Epithelial cell of esophagus (primary cell): ENCODE data around the gene ASB2.

Experiments used
- DNase-seq: peaks from one replicate; pipeline ENCODE4 v3.0.0; 2010; ENCODE audit warnings: low read depth
- H3K4me3 ChIP-seq: 2 replicates; pipeline ENCODE4 v1.5.1; 2011; ENCODE audit warnings: mild to moderate bottlenecking, low read length, control low read depth
- TF ChIP-seq, protein P1 (sequence below): IDR thresholded peaks from 2 replicates; pipeline ENCODE4 v1.5.1; 2011; ENCODE audit warnings: low read depth, mild to moderate bottlenecking, low read length, control low read depth, inconsistent platforms; ENCODE audit not compliant: insufficient read depth; ENCODE audit errors: missing control alignments

ASB2 gene

GRCh38 chr14:93987815-93988476, 11.6 kb upstream of the ASB2 start:
- DNase-seq: no peak
- TF ChIP-seq, protein P1, sequence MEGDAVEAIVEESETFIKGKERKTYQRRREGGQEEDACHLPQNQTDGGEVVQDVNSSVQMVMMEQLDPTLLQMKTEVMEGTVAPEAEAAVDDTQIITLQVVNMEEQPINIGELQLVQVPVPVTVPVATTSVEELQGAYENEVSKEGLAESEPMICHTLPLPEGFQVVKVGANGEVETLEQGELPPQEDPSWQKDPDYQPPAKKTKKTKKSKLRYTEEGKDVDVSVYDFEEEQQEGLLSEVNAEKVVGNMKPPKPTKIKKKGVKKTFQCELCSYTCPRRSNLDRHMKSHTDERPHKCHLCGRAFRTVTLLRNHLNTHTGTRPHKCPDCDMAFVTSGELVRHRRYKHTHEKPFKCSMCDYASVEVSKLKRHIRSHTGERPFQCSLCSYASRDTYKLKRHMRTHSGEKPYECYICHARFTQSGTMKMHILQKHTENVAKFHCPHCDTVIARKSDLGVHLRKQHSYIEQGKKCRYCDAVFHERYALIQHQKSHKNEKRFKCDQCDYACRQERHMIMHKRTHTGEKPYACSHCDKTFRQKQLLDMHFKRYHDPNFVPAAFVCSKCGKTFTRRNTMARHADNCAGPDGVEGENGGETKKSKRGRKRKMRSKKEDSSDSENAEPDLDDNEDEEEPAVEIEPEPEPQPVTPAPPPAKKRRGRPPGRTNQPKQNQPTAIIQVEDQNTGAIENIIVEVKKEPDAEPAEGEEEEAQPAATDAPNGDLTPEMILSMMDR: no peak
- H3K4me3 ChIP-seq: no peak overlapping the region

GRCh38 chr14:93987376-93987775, 11.0 kb upstream of the ASB2 start:
- DNase-seq: peak; percentile 22
- H3K4me3 ChIP-seq: no peak overlapping the region
- TF ChIP-seq, protein P1: no peak

DNA sequence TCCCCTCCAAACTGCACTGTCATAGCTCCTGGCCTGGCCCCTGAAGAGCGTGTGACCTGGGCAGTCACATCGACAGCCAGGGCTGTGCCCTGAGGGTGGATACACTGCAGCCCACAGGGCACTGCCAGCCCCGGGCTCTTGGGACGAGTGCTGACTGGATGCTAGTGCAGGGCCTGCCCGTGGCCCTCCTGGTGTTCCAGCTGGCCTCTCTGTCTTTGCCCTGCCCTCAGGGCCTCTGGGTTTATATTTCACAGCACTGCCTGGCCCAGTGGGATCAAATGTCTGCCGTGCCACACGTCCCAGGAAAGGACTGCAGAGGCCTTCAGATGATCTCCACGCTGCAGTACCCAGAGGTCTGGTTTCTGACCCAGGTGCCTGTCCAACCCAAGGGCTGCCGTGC, 10.6 kb upstream of the ASB2 start:
- H3K4me3 ChIP-seq: no peak overlapping the region
- DNase-seq: no peak
- TF ChIP-seq, protein P1: no peak

DNA sequence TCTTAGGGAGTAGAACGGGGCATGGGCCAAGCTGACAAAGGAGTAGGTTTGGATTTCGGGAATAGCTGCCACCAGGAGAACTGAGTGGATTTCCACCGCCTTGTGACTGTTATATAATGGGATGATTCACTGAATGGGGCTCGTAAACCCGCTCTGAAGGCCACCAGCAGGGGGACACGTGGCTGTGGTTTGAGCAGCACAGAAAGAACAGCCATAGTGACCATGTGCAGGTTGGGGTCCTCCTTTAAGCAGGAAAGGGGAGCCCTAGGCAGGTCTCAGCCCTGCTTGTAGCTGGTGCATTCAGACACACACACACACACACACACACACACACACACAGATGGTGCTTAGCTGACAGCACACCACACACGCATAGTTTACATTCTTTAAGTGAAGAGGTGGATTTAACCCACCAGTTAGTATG, 8.6 kb upstream of the ASB2 start:
- peak; percentile 27 for DNase-seq
- TF ChIP-seq, protein P1: peak; percentile 24
- no peak overlapping the region for H3K4me3 ChIP-seq

- TF ChIP-seq, protein P1: no peak
- no peak overlapping the region for H3K4me3 ChIP-seq
- peak; percentile 22 for DNase-seq
Observed at GRCh38 chr14:93984070-93984469, 7.7 kb upstream of the ASB2 start.

DNA sequence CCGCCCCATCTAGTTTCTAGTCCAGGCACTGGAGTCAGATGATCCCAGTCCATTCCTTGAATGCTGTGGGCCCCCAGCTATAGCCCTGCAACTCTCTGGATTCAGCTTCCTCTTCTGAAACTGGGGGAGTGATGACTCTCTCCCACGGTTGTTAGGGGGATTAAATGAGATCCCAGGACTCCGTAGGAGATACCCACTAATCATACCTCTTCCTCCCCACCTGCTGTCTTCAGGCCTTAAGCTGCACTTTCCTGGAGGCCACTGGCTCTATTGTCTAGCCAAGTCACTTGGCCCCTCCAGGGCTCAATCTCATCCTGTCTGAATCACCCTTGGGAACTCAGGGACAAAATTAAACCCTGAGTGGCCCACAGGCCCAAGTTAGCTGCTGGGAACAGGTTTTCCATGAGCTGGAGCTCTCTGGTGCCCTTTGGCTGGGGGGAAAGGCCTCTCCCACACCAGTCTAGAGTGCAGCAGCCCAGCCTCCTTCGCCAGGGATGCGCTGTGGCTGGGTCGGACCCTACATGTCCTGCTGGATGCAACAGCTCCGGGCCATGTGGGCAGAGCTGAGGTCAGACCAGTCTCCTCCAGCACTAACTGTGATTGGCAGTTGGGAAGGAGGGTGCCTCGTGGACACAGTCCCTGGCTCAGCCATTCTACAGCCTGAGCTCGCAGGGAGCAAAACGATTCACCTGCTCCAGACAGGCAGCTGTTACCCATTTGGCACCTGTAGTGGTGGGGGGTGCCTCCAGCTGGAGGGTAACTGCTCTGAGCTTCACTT, 6.0 kb upstream of the ASB2 start:
- TF ChIP-seq, protein P1: no peak
- H3K4me3 ChIP-seq: no peak overlapping the region

More for the DNA sequence above, 6.0 kb upstream of the ASB2 start:
- no peak for DNase-seq
